NCI-H748 (cell line): ENCODE data around the gene SVOPL.
"Not testable (repeated sequence)": the region's sequence is repeated elsewhere in the genome, so short reads cannot be mapped to it uniquely, and the experiment has no call there.

Source experiments
- DNase-seq: peaks from one replicate; lab custom pipeline; 2025; ENCODE audit not compliant: unreplicated experiment; lab: John Stamatoyannopoulos, UW

SVOPL gene

DNA sequence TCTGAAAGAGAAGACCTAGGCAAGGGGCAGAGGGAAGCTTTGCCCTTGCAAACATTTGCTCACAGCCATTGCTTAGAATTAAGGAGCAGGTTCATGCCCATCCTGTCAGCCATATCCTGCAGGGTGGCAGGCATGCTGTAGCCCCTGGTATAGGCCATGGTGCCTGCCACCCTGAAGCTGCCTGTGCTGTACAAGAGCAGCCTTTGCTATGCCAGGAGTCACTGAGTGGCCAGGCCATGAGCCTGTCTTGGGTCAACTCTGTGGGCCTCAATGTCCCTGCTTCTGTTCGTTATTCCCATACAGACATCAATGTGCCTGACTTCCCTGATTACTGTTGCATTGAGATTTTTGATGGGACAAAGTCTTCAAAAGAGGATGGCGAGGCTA lies 368 bp upstream of the SVOPL start:
- DNase-seq, result no peak

DNA sequence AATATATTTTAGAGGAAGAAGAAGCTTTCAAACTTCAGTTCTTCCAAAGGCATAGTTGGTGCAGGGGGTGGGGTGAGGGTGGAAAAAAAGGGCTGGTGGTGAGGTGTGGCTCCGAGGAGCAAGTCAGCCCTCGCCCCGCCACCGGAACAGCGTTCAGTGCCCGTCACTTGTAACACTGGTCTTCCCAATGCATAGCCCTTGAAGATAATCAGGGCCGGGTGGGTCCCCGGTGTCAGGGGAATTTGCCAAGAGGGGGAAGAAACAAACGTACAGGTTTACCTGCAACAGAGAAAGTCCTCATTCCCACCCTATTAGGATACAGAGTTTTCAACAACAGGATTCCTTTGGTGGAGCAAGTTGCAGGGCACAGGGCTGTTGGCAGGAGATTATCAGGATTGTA lies 1.5 kb downstream of the SVOPL start:
- DNase-seq, result no peak

DNA sequence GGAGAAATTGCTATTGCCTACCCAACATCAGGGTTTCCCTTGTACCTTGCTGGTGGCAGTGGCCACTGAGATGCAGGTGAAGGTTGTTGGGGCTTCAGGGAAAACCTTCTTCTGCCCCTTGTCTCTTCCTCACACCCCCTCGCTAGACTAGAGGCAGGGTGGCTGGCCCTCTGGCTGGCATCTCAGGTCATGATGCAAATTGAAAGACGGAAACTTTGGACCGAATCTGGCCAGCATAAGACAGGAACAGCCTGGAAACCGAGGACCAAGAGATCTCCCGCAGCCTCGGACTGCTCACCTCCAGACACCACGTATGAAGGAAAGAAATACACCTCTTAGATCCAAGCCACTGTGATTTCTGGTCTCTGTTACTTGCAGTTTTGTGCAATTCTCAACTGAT lies 2.9 kb downstream of the SVOPL start:
- no peak for DNase-seq

DNA sequence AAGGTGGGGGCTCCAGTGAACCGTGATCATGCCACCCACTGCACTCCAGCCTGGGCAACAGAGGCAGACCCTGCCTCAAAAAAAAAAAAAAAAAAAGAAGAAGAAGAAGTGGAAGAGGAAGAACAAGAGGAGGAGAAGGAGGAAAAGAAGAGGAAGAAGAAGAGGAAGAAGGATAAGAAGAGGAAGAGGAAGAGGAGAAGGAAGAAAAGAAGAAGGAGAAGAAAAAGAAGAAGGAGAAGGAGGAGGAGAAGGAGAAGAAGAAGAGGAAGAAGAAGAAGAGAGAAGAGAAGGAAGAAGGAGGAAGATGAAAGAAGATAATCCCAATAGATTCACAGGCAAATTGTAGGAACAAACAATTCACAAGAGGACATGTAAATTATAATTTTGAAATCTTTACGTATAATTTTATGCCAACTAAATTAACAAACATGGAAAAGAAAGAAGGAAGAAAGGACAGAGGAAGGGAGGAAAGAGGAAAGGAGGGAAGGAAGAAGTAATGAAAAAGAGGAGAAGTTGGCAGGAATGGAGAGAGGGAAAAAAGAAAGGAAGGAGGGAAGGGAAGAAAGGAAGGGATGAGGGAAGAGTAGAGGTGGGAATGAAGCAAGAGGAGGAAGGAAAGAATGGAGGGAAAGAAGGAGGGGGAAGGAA lies 3.5 kb downstream of the SVOPL start:
- no peak for DNase-seq

DNA sequence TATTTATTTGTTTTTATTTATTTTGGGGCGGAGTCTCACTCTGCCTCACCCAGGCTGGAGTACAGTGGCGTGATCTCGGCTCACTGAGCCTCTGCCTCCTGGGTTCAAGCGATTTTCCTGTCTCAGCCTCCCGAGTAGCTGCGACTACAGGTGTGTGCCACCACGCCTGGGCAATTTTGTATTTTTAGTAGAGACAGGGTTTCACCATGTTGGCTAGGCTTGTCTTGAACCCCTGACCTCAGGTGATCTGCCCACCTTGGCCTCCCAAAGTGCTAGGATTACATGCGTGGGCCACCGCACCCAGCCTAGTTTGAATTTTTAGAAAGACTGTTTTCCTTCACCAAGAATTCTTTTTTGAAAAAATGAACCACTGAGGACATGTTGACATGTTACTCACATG lies 5.4 kb downstream of the SVOPL start:
- DNase-seq, result not testable (repeated sequence)

DNA sequence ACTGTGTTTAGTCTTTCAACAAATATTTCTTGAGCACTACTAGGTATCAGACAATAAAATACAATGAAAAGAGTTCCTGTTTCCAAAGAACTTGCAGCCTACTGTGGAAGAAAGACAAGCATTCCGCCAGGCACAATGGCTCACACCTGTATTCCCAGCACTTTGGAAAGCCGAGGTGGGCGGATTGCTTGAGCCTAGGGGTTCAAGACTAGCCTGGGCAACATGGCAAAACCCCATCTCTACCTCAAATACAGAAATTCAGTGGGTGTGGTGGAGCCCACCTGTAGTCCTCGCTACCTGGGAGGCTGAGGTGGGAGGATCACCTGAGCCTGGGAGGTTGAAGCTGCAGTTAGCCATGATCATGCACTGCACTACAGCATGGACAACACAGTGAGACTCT lies 6.1 kb downstream of the SVOPL start:
- no peak for DNase-seq

DNA sequence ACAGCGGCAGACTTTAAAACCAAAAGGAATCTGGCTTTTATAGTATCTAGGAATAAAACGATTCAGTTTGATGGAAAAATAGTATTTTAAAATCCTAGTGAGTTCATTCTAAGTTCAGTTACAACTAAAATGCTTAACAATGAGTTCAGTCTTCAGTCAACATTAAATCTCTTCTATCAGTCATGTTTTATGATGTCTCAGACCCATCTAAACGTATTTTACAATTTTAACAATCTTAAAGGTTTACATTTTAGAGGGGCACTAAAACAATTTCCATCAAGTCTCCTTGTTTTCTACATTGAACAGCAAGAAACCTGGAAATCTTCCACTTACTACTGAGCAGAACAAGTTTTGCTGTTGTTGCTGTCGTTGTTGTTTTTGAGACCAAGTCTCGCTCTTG lies 10.0 kb downstream of the SVOPL start:
- no peak for DNase-seq

DNA sequence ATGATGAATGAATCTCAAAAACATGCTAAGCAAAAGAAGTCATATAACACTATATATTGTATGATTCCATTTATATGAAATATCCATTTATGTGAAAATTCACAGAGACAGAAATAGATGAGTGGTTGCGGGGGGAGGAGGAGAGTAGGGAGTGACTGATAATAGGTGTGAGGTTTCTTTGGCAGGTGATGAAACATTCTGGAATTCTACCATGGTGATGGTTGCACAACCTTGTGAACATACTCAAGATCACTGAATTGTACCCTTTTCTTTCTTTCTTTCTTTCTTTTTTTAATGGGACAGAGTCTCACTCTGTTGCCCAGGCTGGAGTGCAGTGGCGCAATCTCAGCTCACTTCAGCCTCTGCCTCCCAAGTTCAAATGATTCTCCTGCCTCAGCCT lies 10.7 kb downstream of the SVOPL start:
- no peak for DNase-seq

DNA sequence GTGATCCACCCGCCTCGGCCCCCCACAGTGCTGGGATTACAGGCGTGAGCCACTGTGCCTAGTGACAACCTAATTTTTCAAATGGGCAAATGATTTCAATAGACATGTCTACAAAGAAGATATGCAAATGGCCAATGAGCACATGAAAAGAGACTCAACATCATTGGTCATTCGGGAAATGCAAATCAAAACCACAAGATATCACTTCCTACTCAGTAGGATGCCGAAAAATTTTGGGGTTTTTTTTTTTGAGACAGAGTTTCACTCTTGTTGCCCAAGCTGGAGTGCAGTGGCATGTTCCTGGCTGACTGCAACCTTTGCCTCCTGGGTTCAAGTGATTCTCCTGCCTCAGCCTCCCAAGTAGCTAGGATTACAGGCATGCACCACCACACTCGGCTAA lies 13.1 kb downstream of the SVOPL start:
- DNase-seq, result not testable (repeated sequence)

DNA sequence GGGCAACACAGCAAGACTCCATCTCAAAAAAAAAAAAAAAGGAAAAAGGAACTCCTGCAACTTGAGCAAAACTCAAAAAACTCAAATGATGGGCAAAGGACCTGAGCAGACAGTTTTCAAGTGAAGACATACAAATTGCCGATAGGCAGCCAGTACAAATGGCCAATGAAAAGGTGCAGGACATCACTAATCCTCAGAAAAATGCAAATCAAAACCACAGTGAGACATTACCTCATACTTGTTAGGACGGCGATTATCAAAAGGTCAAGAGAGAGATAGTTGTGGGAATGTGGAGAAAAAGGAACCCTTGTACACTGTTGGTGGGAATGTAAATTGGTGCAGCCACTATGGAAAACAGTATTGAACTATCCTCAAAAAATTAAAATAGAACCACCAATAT lies 16.8 kb downstream of the SVOPL start:
- no peak for DNase-seq

DNA sequence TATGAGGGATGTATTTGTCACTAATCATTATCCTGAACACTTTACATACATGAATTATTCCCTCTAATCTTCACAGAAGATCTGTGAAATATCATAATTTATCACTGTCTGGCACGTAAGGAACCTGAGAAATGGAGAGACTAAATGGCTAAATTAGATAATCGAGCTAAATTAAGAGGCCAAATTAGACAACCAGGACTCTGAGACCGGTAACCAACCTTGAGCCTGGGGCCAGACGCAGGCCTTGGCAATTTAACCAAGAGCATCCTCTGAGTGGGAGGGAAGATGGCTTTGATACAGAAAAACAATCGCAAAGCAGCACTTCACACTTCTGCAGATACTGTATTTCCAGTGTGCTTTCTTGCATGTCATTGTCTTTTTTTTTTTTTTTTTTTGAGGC lies 21.4 kb downstream of the SVOPL start:
- no peak for DNase-seq

DNA sequence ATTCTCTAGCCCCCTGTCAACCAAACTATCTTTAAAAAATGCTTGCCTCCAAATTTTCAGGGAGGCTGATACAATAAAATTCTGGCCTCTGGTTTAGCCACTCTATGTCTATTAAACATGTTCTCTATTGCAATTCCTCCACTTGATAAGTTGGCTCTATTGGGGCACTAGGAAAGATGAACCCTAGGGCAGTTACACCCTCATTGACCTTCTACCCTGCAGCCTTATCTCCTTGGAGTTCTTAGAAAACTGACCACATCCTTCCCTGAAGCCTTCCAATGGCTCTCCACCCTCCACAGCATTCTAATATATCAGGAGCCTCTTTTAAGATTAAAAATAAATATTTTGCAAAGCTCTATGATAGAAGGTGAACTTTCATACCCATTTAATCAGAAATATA lies 30.6 kb downstream of the SVOPL start:
- no peak for DNase-seq

DNA sequence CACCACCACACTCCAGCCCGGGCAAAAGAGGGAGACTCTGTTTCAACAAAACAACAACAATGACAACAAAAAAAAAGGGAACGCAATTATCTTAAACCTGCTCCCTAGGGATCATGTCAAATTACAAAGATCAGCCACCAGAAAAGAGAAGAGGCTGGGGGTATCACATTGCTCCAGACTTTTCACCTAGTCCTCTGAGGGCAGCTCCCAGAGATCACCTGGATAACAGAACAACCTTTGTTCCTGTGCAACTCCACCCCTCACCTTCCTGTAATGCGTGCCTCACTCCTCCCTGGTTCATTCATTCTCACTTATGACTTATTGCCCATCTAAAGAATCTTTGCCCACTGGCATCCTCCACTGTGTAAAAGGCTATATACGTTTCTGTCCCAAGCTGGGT lies 31.8 kb downstream of the SVOPL start:
- DNase-seq, result no peak

DNA sequence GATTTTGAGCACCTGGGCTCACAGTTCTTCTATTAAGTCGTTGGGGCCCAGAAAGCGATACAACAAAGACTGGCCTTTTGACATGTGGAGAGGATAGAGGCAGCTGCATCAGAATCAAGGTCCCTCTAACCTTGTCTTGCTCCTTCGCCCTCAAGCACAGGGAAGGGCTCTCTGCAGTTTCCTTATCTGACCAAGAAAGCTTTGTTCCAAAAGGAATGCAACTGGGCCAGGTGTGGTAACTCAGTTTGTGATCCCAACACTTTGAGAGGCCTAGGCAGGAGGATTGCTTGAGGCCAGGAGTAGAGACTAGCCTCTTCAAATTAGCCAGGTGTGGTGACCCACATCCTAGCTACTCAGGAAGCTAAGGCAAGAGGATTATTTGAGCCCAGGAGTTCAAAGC lies 32.2 kb downstream of the SVOPL start:
- DNase-seq, result no peak

DNA sequence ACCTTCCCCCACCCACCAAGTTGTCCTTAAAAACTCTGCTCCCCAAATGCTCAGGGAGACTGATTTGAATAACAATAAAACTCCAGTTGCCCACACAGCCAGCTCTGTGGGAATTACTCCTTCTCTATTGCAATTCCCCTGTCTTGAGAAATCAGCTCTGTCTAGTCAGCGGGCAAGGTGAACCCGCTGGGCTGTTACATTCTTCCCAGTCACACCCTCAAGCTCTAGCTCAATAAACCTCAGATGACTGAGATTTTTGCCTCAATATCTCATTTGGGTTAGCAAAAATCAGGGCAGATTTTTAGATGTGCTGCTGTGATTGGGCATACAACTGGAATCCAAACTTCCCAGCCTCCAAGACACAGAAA lies 32.9 kb downstream of the SVOPL start:
- DNase-seq, result no peak

DNA sequence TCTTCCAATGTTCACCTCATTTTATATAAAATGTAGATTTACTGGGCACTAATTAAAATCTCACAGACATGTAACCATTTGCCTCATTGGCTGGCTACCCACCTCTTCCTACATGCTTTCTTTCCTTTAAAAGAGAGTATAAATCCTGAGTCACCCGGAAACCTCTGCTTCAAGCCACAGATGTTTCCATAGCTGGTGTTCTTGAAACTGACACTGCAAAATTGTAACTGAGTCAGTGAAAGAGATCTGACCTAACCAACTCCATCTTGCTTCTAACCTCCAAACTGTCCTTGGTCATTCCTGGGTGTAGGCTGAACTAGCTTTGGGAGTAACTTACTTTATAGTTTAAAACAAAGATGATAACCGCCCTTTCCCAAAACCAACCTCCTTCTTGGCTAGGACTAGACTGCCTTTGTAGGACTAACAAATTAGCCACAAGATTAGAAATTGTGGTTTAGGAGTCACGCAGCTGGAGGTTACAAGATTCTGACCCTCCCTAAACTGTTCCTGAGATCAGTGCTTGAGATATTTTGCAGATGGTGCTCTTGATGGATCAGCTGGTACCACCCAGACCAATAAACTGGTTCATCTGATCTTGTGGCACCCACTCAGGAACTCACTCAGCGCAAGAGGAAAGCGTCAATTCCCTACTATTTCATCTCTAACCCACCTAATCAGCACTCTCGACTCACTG lies 33.5 kb downstream of the SVOPL start:
- DNase-seq, result no peak

DNA sequence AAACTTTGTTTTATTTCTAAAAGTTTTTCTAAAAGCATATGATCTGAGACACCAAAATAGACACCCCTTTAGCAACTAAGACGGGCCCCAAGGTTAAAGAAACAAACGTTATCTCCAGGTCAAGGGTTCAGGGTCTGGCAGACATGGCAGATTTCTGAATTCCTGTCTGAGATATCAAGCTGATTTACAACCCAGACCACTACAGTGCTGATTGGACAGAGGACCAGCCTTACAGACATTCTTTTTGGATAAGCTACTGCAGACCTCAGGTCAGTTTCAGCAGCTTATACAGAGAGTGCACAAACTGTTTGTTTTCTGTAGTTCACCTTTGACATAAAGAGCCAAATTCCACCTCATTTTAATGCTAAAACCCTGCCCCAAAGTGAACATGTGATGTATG lies 34.8 kb downstream of the SVOPL start:
- no peak for DNase-seq

DNA sequence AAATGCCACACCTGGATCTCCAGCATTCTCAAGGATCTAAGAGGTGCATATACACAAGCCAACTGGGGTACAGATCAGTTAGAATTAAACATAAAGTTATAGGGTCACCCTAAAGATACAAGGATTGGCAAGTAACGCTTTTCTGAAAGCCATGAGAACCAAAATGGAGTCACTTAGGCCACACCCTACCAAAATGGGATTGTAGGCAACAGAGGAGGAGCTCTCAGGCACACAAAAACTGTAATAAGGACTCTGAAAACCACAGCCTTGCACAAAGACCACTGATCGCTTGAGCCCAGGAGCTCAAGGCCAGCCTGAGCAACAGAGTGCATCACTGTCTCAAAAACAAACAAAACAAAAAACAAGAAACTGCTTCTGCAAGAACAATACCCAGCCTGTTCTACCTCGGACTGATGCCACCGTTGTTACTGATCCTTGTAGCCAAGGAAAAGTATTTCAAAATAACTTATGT lies 35.5 kb downstream of the SVOPL start:
- no peak for DNase-seq

DNA sequence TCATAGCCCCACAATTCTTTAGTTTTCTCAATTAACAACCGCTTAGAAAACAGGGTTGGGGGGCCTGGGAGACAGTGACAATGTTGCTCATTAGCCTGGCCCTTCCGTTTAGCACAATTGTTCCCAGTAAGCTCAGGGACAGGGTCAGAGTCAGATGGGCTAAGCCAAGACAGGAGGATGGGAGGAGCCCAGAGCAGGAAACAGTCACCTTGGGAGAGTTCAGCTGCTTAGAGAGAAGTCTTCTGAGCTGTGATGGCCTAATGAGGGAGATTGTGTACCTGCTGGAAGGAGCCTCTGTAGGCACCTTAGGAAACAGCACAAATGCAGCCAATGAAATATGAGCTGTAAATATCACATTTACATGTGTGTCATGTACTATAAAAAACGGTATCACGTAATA lies 35.9 kb downstream of the SVOPL start:
- no peak for DNase-seq

DNA sequence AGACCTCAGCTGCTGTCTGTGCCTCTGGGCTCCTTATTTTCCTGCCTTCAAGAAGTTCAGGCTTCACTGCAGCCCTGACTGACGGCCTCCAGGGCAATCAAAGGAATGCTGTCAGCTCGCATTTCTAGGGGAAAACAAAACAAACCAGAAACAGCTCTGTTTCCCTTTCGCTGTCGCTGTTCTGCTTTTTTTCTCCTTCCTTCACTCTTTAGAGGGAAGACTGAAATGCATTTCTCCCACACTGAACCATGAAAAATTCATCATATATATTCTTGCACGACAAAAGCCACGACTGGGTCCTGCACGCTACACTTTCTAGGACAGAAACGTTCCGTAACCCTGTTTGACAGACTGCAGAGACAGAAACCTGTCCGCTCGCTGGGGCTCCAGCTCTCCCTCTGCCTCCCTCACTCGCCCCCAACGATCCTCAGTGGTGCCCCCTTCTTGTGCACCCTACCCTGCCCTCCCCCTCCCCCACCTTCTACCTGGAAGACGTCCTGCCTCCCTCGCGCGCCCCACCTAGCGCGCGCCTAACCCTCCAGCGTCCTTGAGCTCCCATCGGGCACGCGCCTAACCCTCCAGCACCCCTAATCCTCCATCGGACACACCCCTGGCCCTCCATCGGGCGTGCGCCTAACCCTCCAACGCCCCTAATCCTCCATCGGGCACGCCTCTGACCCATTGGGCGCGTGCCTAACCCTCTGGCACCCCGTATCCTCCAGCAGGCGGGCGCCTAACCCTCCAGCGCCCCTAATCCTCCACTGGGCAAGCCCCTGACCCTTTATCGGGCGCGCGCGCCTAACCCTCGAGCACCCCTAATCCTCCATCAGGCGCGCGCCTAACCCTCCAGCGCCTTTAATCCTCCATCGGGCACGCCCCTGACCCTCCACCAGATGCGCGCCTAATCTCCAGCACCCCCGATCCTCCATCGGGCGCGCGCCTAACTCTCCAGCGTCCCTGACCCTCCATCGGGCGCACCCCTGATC lies 37.1 kb downstream of the SVOPL start:
- peak; percentile 43 for DNase-seq

DNA sequence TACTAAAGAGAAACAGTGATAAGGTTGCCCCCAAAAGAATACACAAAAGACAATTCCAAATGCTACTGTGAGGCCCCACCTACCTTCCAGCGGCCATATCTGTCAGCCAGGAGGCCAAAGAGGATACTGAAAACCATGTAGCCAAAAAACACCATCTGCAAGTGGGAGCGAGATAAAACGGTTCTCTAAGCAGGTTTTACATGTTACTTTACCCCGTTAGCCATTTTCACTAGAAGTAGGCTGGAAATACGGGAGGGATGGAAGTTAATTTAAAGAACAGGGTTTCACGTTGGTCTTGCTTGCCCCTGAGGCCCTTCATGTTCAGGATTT lies 38.2 kb downstream of the SVOPL start:
- no peak for DNase-seq
